Vagina (tissue), 2 donors: Measurements from ENCODE around the gene TFCP2L1. TPM values are rescaled to one million over a fixed set of nuclear protein-coding genes. Genes with fewer than 3 reads are reported as not detected.

ENCODE experiments used
- DNase-seq, 2 donors: peaks; one replicate each; pipeline ENCODE4 v3.0.0-alpha.2; 2017; ENCODE audit errors: extremely low spot score in 2 of 2
- H3K27ac ChIP-seq: fragments of 200-600 bp; sonication (generic); one replicate; pipeline ENCODE4 v1.5.1; 2019
- H3K27me3 ChIP-seq: fragments of 200-600 bp; sonication (generic); one replicate; pipeline ENCODE4 v1.5.1; 2019
- H3K36me3 ChIP-seq, 2 donors: fragments of 200-600 bp; sonication (generic); one replicate each; pipeline ENCODE4 v1.5.1; 2017 to 2019
- H3K4me1 ChIP-seq: fragments of 200-600 bp; sonication (generic); one replicate; pipeline ENCODE4 v1.5.1; 2019
- H3K4me3 ChIP-seq, 2 donors: fragments of 200-600 bp; sonication (generic); 1 replicate in 1 of 2; 2 replicates in 1 of 2; pipeline ENCODE4 v1.5.1; 2016 to 2019
- H3K9me3 ChIP-seq: fragments of 200-600 bp; sonication (generic); one replicate; pipeline ENCODE4 v1.5.1; 2019
- CTCF ChIP-seq, 3 experiments: fragments of 450-650 bp in 2 of 3; fragments of 200-600 bp in 1 of 3; sonication (generic) in 1 of 3; IDR thresholded peaks; one replicate each; pipeline ENCODE4 v1.5.1; 2017 to 2019; ENCODE audit warnings: antibody characterized with exemption in 3 of 3, mild to moderate bottlenecking in 2 of 3, moderate library complexity in 2 of 3
- POLR2A ChIP-seq, 2 donors: fragments of 450-650 bp; IDR thresholded peaks; one replicate each; pipeline ENCODE4 v1.6.1; 2017; ENCODE audit warnings: antibody characterized with exemption in 2 of 2, mild to moderate bottlenecking in 2 of 2, moderate library complexity in 2 of 2
- POLR2AphosphoS5 ChIP-seq, 2 donors: sonication (generic); formaldehyde crosslinking; IDR thresholded peaks; one replicate each; pipeline ENCODE4 v1.9.0; 2017; ENCODE audit warnings: antibody characterized with exemption in 2 of 2, mild to moderate bottlenecking in 2 of 2, low read depth in 1 of 2; ENCODE audit not compliant: insufficient read depth in 1 of 2
- intact Hi-C: fragments of 100-400 bp; cut with DNase I; formaldehyde crosslinking; loops from one replicate; pipeline ENCODE4 v1.15.1; 2023
- total RNA-seq: library from RNA; depleted of rRNA; stranded (reverse); fragments of >200 nt; gene quantifications from one replicate; pipeline ENCODE4 v1.2.3, GENCODE V29; 2016

TFCP2L1 gene
- total RNA-seq, 1 donor from 2014 or later: 32.7 TPM

GRCh38 chr2:121246704-121247255 lies 38.2 kb downstream of the TFCP2L1 start:
- no peaks in the 10 kb centered on the region for H3K4me1 ChIP-seq
- H3K27ac ChIP-seq: no peak overlapping the region
- intact Hi-C loops: no loop called here
- no peak overlapping the region for H3K4me3 ChIP-seq
- H3K36me3 ChIP-seq: no peaks in the 10 kb centered on the region
- TF ChIP-seq POLR2A (IDR thresholded peaks at IDR 0.05) (no peak), POLR2AphosphoS5 (IDR thresholded peaks at IDR 0.05; ENCODE audit: insufficient read depth in 1 of 2, low read depth in 1 of 2) (no peak), CTCF (IDR thresholded peaks at IDR 0.05) (no peak)
- H3K9me3 ChIP-seq: no peaks in the 10 kb centered on the region
- no peak for DNase-seq
- H3K27me3 ChIP-seq: no peaks in the 10 kb centered on the region

DNA sequence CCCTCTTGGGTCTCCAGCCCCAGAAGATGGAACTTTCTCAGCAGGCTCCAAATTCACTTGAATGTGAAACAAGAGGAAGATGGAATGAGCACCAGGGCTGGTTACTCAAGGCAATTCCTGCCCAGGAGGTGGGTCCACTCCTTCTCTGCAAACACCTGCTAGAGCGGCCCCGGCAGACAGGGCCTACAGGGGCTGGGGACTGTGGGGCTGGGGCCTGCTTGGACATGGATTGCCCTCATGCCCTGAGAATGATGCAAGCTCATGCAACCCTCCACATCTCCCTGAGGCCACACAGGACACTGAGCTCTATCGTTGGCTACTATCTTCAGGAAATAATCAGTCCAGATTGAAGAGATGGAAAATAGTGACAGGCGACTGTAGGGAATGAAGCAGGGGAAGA lies 39.1 kb downstream of the TFCP2L1 start:
- Histone ChIP-seq H3K4me1 (no peaks in the 10 kb centered on the region), H3K27me3 (no peaks in the 10 kb centered on the region), H3K9me3 (no peaks in the 10 kb centered on the region), H3K27ac (no peak overlapping the region), H3K4me3 (no peak overlapping the region), H3K36me3 (no peaks in the 10 kb centered on the region)
- intact Hi-C loops: no loop called here
- TF ChIP-seq CTCF (IDR thresholded peaks at IDR 0.05): no peak
- DNase-seq: no peak

- H3K36me3 ChIP-seq: no peaks in the 10 kb centered on the region
- no peaks in the 10 kb centered on the region for H3K9me3 ChIP-seq
- H3K27me3 ChIP-seq: no peaks in the 10 kb centered on the region
- intact Hi-C loops: no loop called here
- TF ChIP-seq POLR2A (IDR thresholded peaks at IDR 0.05): no peak
- no peak for TF ChIP-seq CTCF (IDR thresholded peaks at IDR 0.05)
- no peak for TF ChIP-seq POLR2AphosphoS5 (IDR thresholded peaks at IDR 0.05; ENCODE audit: insufficient read depth in 1 of 2, low read depth in 1 of 2)
- H3K27ac ChIP-seq: no peak overlapping the region
- no peak for DNase-seq
- no peak overlapping the region for H3K4me3 ChIP-seq
- H3K4me1 ChIP-seq: no peaks in the 10 kb centered on the region
Measured at GRCh38 chr2:121245120-121245820, 39.7 kb downstream of the TFCP2L1 start.

GRCh38 chr2:121244616-121245015 lies 40.4 kb downstream of the TFCP2L1 start:
- TF ChIP-seq CTCF (IDR thresholded peaks at IDR 0.05): no peak
- H3K27me3 ChIP-seq: no peaks in the 10 kb centered on the region

DNA sequence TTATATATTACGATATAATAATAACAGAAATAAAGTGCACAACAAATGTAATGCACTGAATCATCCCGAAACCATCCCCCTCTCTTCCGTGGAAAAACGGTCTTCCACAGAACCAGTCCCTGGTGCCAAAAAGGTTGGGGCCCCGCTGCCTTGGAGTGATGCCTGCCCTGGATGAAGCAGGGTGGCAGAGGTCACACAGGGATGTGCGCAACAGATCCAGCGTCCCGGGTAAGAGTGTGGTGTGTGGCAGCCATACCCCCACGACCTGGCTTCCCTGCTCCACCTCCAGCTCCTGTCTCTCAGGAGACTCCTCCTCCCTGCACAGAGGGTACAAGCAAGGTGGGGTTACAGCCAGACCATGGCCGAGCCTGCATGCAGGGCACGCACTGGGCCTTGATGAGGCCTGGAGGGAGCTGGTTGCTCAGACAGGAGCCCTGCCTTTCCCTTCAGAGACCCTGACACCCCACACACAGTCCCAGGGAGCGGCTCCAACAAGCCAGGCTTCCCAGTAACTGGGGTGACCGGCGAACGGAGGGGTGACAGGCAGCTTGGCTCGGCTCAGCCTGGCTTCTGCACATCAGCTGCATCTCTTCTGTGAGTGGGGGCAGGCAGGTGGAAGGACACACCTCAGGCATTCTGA lies 41.1 kb downstream of the TFCP2L1 start:
- H3K4me1 ChIP-seq: no peaks in the 10 kb centered on the region
- no peak overlapping the region for H3K4me3 ChIP-seq
- no peaks in the 10 kb centered on the region for H3K27me3 ChIP-seq
- DNase-seq: no peak
- H3K27ac ChIP-seq: no peak overlapping the region
- intact Hi-C loops: no loop called here
- no peaks in the 10 kb centered on the region for H3K9me3 ChIP-seq
- no peak for TF ChIP-seq POLR2A (IDR thresholded peaks at IDR 0.05)
- no peak for TF ChIP-seq CTCF (IDR thresholded peaks at IDR 0.05)
- TF ChIP-seq POLR2AphosphoS5 (IDR thresholded peaks at IDR 0.05; ENCODE audit: insufficient read depth in 1 of 2, low read depth in 1 of 2): no peak
- no peaks in the 10 kb centered on the region for H3K36me3 ChIP-seq

More at GRCh38 chr2:121244616-121245015, 40.4 kb downstream of the TFCP2L1 start:
- no peaks in the 10 kb centered on the region for H3K9me3 ChIP-seq
- intact Hi-C loops: no loop called here
- DNase-seq: no peak
- no peak overlapping the region for H3K27ac ChIP-seq
- H3K36me3 ChIP-seq: no peaks in the 10 kb centered on the region
- H3K4me3 ChIP-seq: no peak overlapping the region
- no peaks in the 10 kb centered on the region for H3K4me1 ChIP-seq
